HG02678 (cell line): ENCODE data around the gene MRPL49.
A peak's percentile ranks its signal among the peaks of the same experiment; 100 is the strongest.

ENCODE experiments used
- ATAC-seq: cut with Tn5 transposase; IDR thresholded peaks from one replicate; pipeline ENCODE4 v1.9.1; 2021; ENCODE audit warnings: mild to moderate bottlenecking, moderate library complexity; ENCODE audit not compliant: unreplicated experiment

Gene MRPL49

DNA sequence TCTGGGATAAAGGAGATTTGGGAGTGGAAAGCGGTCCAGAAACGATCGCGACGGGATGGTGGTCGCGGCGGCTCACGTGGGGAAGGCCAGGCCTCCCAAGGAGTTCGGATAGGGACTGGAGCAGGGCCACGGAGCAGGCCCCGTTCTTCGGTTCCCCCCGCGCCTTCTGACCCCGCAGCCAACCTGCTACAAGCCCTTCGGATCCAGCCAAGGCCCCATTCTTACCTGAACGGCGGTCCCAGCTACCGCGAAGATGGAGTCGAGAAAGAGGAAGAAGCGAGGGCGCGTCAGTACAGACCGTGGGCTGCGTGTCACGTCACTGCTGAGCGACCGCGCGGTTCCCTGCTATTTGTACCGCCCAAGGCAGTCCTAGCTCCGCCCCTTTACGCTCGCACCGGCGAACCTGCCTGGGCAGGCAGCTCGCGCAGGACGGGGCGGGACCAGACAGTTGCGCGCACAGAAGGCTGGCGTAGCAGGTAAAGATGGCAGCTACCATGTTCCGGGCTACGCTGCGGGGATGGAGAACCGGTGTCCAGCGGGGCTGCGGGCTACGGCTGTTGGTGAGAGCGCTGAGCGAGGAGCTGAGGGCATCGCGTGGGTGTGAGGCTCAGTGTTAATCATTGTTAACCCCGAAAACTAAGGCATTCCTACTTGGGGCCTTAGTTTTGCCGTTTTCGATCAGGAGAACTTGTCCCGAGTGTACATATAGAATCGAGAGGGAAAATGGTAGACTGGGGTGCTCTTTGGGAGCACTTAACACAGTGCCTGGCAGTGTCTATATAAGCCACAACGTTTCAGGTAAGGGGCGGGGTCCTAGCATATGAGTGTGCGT lies at the start of gene MRPL49, which contains the start of gene FAU:
Gene MRPL49, plus strand, starts transcription at position 457 of the 832 bp plus-strand sequence. Its CDS starts 26 bp downstream, at position 483.
Gene FAU, minus strand, starts transcription at position 270 of the 832 bp plus-strand sequence. CDS start 321 bp downstream, outside the sequence.
- peak; percentile 72 for ATAC-seq

GRCh38 chr11:65072631-65072966 lies 49.5 kb upstream of the MRPL49 start:
- ATAC-seq, result no peak

- no peak for ATAC-seq
Observed at GRCh38 chr11:65077451-65077850, 44.7 kb upstream of the MRPL49 start.

DNA sequence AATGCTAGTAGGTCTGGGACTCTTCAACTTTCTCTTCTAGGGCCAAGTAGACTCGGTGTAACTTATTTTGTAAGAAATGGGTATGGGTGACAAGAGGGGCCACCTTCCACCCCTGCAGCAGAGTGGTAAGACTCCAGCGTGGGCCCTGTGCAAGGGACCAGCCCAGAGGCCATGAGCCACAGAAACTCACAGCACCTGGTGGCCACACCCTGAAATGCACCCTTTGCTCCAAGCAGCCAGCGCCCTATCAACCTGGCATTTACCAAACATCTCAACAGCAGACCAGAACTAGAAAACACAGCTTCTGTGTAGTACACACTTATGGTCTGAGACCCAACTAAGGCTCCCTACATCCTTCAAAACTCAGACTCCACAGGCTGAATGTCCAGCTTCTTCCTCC lies 44.0 kb upstream of the MRPL49 start:
- no peak for ATAC-seq

DNA sequence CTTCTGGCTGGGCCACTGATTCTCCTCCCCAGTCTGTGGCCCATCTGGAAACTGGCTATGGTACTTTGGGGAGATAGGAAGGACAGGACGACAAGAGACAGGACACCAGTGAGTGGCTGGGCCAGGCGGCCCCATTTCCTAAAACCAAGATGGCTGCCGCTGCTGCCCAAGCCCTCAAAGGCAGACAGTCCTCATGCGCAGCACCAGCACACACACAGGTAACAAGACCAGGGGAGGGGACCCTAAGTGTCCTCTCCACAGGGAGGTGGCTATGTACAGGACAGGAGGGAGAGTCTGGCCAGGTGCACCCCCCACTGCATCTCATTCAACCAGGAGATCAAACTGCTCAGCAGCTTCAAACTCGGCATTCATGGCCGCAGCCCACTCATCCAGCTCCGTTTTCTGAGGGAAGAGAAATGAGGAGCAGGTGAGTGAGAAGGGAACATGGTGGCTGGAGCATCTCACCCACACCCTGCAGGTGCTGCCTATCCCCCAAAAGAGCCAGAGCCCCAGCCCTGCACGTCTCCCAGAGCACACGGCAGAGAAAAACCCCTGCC lies 43.3 kb upstream of the MRPL49 start:
- ATAC-seq, result no peak

DNA sequence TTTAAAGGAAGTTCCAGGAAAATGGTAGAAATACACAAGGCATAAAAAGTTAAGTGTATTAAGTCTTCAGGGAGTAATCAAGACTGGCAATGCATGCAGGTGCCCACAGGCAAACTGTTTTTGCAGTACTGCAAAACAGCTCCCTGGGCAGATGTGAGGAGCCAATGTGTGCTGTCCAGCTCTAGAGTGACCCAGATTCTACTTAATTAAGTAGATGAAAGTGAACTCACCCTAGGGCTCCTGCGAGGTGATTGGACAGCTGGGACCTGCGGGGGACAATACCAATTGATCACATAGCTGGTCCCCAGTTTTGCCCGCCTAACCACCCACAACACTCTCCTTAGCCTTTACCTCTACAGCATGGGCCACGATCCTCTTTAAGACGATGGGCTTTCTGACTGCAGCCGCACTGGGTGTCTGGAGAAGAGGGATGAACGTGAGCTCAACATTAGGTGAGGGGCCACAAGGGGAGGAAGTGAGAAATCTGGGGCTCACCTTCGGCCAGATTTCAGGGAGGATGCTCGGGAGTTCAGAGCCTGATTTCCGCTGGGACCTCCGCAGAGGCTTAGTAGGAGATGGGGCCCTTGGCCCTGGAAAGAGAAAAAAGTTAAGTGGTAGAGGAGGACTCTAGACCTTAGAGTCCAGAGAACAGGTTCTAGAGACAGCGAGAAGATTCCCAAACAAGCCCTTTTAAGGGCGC lies 38.8 kb upstream of the MRPL49 start:
- peak; percentile 15 for ATAC-seq

- peak; percentile 88 for ATAC-seq
Observed at GRCh38 chr11:65083834-65084597, 38.1 kb upstream of the MRPL49 start, which contains the start of the genes CDCA5 and ZFPL1. Gene CDCA5 (minus strand): TSS chr11:65084040. CDS start chr11:65083978, 62 bp downstream. Gene ZFPL1 (plus strand): TSS chr11:65084222. CDS start chr11:65084699, 477 bp downstream.

DNA sequence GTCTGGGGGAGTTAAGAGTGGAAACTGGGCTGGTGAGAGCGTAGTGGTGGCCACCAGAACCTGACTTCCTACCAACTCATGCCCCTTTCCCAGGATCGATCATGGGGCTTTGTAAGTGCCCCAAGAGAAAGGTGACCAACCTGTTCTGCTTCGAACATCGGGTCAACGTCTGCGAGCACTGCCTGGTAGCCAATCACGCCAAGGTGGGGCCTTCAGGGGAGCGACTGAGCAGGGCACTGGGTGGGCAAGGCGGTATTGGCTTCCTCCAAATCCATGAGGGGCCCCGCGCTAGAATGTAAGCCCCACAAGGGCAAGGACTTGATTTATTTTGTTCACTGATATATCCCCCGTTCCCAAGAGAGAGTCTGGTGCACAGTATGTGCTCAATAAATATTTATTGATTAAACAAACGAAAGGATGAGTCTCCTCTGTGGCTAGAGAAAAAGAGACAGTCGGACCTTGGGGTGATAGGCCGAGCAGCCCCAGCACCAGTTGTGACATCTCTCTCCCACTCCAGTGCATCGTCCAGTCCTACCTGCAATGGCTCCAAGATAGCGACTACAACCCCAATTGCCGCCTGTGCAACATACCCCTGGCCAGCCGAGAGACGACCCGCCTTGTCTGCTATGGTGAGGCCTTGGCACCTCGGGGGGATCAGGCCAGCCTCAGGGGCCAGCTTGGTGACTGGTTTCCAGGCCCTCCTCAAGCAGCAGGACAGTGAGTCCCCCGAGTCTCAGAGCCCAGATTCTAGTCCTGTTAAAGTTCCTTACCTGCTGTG lies 37.3 kb upstream of the MRPL49 start:
- no peak for ATAC-seq

DNA sequence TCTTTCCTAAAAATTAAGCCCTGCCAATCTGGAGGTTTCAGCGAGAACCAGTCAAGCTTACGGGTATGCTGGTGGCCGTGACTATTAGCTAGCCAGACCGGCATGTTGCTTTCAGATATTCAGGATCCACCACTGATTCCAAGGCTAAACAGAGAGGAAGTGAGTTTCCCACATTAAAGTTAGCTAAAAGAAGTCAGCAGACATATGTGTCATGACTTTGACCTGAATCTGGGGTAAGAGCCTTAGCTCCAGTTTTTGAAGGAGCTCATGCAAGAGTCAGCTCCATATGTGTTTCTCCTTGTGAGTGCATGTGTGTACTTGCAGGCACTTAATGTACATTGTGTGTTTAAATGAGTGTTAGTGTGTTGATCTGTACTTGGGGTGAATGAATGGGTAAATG lies 36.7 kb upstream of the MRPL49 start:
- no peak for ATAC-seq

GRCh38 chr11:65086809-65087208 lies 35.3 kb upstream of the MRPL49 start:
- ATAC-seq, result no peak

- no peak for ATAC-seq
Observed at GRCh38 chr11:65087216-65087615, 34.9 kb upstream of the MRPL49 start.

- ATAC-seq, result no peak
Observed at GRCh38 chr11:65087827-65088226, 34.3 kb upstream of the MRPL49 start.

DNA sequence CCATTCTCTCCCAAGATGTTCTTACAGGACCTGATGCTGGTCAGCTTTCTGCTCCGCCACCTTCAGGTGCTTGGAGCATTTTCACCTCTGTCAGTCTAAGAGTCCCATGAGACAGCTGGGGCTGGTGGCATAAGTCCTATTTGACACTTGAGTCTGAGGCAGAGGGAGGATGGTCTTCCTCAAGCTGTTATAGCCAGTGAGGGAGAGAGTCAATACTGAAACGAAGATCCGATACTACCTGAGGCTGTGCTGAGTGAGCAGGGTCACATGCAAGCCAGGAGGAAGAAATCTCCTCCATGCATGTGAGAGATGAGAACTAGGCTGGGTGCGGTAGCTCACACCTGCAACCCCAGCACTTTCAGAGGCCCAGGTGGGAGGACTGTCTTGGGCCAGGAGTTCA lies 32.5 kb upstream of the MRPL49 start:
- ATAC-seq, result no peak

DNA sequence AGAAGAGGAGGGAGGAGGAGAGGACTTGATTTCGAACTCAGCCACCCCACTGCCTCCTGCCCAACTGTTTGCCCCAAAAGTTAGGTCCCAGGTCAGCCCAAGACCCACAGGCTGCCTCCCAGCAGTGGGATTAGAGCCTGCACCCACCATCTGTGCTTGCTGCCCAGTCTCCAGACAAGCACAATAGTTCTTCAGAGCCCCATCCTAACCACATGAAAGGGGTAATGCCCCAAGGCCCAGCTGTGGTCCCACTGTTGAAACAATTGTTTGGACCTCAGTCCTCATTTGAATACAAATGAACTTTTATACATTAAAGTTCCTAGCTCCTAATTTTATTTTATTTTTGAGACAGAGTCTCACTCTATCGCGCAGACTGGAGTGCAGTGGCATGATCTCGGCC lies 31.5 kb upstream of the MRPL49 start:
- ATAC-seq, result no peak

DNA sequence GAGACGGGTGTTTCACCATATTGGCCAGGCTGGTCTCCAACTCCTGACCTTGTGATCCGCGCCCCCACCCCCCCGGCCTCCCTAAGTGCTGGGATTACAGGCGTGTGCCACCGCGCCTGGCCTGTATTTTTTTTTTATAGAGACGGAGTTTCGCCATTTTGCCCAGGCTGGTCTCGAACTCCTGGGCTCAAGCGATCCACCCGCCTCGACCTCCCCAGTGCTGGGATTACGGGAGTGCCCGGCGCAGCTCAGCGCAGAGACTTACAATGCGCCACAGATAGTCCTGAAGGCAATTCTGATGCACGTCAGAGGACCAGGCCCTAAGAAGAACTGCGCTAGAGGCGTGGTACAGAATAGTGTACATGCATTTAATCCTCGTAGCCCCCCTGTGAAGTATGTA lies 26.7 kb upstream of the MRPL49 start:
- no peak for ATAC-seq

GRCh38 chr11:65095974-65096806 lies 25.9 kb upstream of the MRPL49 start, which contains the start of gene VPS51:
Gene VPS51 (plus strand): TSS chr11:65096214. CDS start chr11:65096251, 37 bp downstream.
- peak; percentile 74 for ATAC-seq

GRCh38 chr11:65096926-65097325 lies 25.2 kb upstream of the MRPL49 start:
- no peak for ATAC-seq

- ATAC-seq, result no peak
Observed at GRCh38 chr11:65100674-65101350, 21.3 kb upstream of the MRPL49 start.
